ENCODE measurements around the gene KIR3DL1.
"Not testable (repeated sequence)": the region's sequence is repeated elsewhere in the genome, so short reads cannot be mapped to it uniquely, and the experiment has no call there.

The KIR3DL1 gene

GRCh38 chr19:54804571-54804970 is 11.7 kb upstream of the KIR3DL1 start:
- no peaks in the 10 kb centered on the region; the same call in 1 of the 2 replicates for H3K27me3 ChIP-seq (ENCODE audit: insufficient read depth, low read length)

GRCh38 chr19:54805665-54806515 is 10.4 kb upstream of the KIR3DL1 start:
- Histone ChIP-seq H3F3A (ENCODE audit: insufficient read depth, low read length) (no peaks in the 10 kb centered on the region), H3K9me2 (ENCODE audit: low read depth, low read length) (no peaks in the 10 kb centered on the region), H3K27me3 (ENCODE audit: insufficient read depth, low read length) (no peaks in the 10 kb centered on the region; the same call in 1 of the 2 replicates), H3K4me2 (ENCODE audit: low read length) (no peak overlapping the region), H3K79me2 (ENCODE audit: insufficient read depth, low read length) (no peaks in the 10 kb centered on the region), H3K9me3 (ENCODE audit: low read length) (no peaks in the 10 kb centered on the region), H3K27ac (ENCODE audit: low read depth, low read length, poor library complexity, severe bottlenecking) (no peak overlapping the region), H3K4me3 (ENCODE audit: low read depth, low read length, poor library complexity, severe bottlenecking) (no peak overlapping the region), H3K36me3 (ENCODE audit: insufficient read depth, low read length) (no peaks in the 10 kb centered on the region), H3K9ac (ENCODE audit: low read length) (no peak overlapping the region), H3K4me1 (ENCODE audit: insufficient read depth, low read length, severe bottlenecking) (no peaks in the 10 kb centered on the region), H2AFZ (ENCODE audit: low read length) (no peak overlapping the region), H4K20me1 (ENCODE audit: insufficient read depth, low read length) (no peaks in the 10 kb centered on the region)
- TF ChIP-seq EZH2 (IDR thresholded peaks at IDR 0.05; ENCODE audit: borderline replicate concordance, low read length) (no peak), CTCF (IDR thresholded peaks at IDR 0.05; ENCODE audit: low read length) (no peak)

More at GRCh38 chr19:54804571-54804970, 11.7 kb upstream of the KIR3DL1 start:
- Histone ChIP-seq H3K4me1 (ENCODE audit: insufficient read depth, low read length, severe bottlenecking) (no peaks in the 10 kb centered on the region), H3K27ac (ENCODE audit: low read depth, low read length, poor library complexity, severe bottlenecking) (no peak overlapping the region), H3K4me2 (ENCODE audit: low read length) (no peak overlapping the region), H3K4me3 (ENCODE audit: low read depth, low read length, poor library complexity, severe bottlenecking) (no peak overlapping the region), H2AFZ (ENCODE audit: low read length) (no peak overlapping the region), H3K9me3 (ENCODE audit: low read length) (no peaks in the 10 kb centered on the region), H3F3A (ENCODE audit: insufficient read depth, low read length) (no peaks in the 10 kb centered on the region), H3K79me2 (ENCODE audit: insufficient read depth, low read length) (no peaks in the 10 kb centered on the region), H3K9me2 (ENCODE audit: low read depth, low read length) (no peaks in the 10 kb centered on the region), H3K36me3 (ENCODE audit: insufficient read depth, low read length) (no peaks in the 10 kb centered on the region), H3K9ac (ENCODE audit: low read length) (no peak overlapping the region), H4K20me1 (ENCODE audit: insufficient read depth, low read length) (no peaks in the 10 kb centered on the region)
- TF ChIP-seq EZH2 (IDR thresholded peaks at IDR 0.05; ENCODE audit: borderline replicate concordance, low read length), result no peak
- no peak for TF ChIP-seq CTCF (IDR thresholded peaks at IDR 0.05; ENCODE audit: low read length)

- Histone ChIP-seq H3K9me2 (ENCODE audit: low read depth, low read length) (no peaks in the 10 kb centered on the region), H2AFZ (ENCODE audit: low read length) (no peak overlapping the region), H3K27ac (ENCODE audit: low read depth, low read length, poor library complexity, severe bottlenecking) (no peak overlapping the region), H3F3A (ENCODE audit: insufficient read depth, low read length) (no peaks in the 10 kb centered on the region), H3K27me3 (ENCODE audit: insufficient read depth, low read length) (no peaks in the 10 kb centered on the region; the same call in 1 of the 2 replicates), H3K9ac (ENCODE audit: low read length) (no peak overlapping the region), H3K79me2 (ENCODE audit: insufficient read depth, low read length) (no peaks in the 10 kb centered on the region), H3K36me3 (ENCODE audit: insufficient read depth, low read length) (no peaks in the 10 kb centered on the region), H3K4me2 (ENCODE audit: low read length) (no peak overlapping the region), H3K4me1 (ENCODE audit: insufficient read depth, low read length, severe bottlenecking) (no peaks in the 10 kb centered on the region), H3K4me3 (ENCODE audit: low read depth, low read length, poor library complexity, severe bottlenecking) (no peak overlapping the region), H4K20me1 (ENCODE audit: insufficient read depth, low read length) (no peaks in the 10 kb centered on the region), H3K9me3 (ENCODE audit: low read length) (no peaks in the 10 kb centered on the region)
- no peak for TF ChIP-seq CTCF (IDR thresholded peaks at IDR 0.05; ENCODE audit: low read length)
- TF ChIP-seq EZH2 (IDR thresholded peaks at IDR 0.05; ENCODE audit: borderline replicate concordance, low read length), result no peak
Observed at GRCh38 chr19:54806516-54806838, 9.8 kb upstream of the KIR3DL1 start.

GRCh38 chr19:54814571-54814970 is 1.7 kb upstream of the KIR3DL1 start:
- not testable (repeated sequence) for H3K36me3 ChIP-seq (ENCODE audit: insufficient read depth, low read length); H3K9ac ChIP-seq (ENCODE audit: low read length); H3K9me2 ChIP-seq (ENCODE audit: low read depth, low read length); H3K27me3 ChIP-seq (ENCODE audit: insufficient read depth, low read length); H4K20me1 ChIP-seq (ENCODE audit: insufficient read depth, low read length); H3K79me2 ChIP-seq (ENCODE audit: insufficient read depth, low read length); H3K4me2 ChIP-seq (ENCODE audit: low read length); H3K4me1 ChIP-seq (ENCODE audit: insufficient read depth, low read length, severe bottlenecking); H3K4me3 ChIP-seq (ENCODE audit: low read depth, low read length, poor library complexity, severe bottlenecking); H3K9me3 ChIP-seq (ENCODE audit: low read length); H3F3A ChIP-seq (ENCODE audit: insufficient read depth, low read length); H2AFZ ChIP-seq (ENCODE audit: low read length); H3K27ac ChIP-seq (ENCODE audit: low read depth, low read length, poor library complexity, severe bottlenecking)

Data from OCI-LY1 (cell line).